Measurements from ENCODE around the gene CADM2. TPM values are rescaled to one million over a fixed set of nuclear protein-coding genes. Genes with fewer than 3 reads are reported as not detected.

The CADM2 gene
- total RNA-seq, 1 experiment from 2014 or later: 10.9 TPM

GRCh38 chr3:85571835-85572234 lies 613.0 kb downstream of the CADM2 start:
- H3K18ac ChIP-seq (ENCODE audit: insufficient read length, low read depth, low read length): no peak overlapping the region
- H4K91ac ChIP-seq (ENCODE audit: insufficient read length, low read depth, low read length): no peak overlapping the region
- DNase-seq: no peak
- Mint-ChIP-seq H3K36me3 (ENCODE audit: insufficient read depth in 1 of 3, low read depth in 3 of 3) (no peaks in the 10 kb centered on the region; a peak in 1 of 7 replicates), H3K9me3 (no peaks in the 10 kb centered on the region), H3K27ac (no peak overlapping the region), H3K27me3 (ENCODE audit: low read depth) (no peaks in the 10 kb centered on the region), H3K4me1 (peaks cover 7% of the 10 kb centered on the region in 2 experiments), H3K4me3 (no peak overlapping the region)
- H2BK120ac ChIP-seq (ENCODE audit: low read depth, low read length, poor library complexity, severe bottlenecking): no peak overlapping the region
- no peak overlapping the region for H2BK12ac ChIP-seq (ENCODE audit: insufficient read length, low read depth, low read length)
- no peaks in the 10 kb centered on the region for H4K20me1 ChIP-seq (ENCODE audit: control insufficient read depth, insufficient read depth, insufficient read length)
- TF ChIP-seq, protein P1, sequence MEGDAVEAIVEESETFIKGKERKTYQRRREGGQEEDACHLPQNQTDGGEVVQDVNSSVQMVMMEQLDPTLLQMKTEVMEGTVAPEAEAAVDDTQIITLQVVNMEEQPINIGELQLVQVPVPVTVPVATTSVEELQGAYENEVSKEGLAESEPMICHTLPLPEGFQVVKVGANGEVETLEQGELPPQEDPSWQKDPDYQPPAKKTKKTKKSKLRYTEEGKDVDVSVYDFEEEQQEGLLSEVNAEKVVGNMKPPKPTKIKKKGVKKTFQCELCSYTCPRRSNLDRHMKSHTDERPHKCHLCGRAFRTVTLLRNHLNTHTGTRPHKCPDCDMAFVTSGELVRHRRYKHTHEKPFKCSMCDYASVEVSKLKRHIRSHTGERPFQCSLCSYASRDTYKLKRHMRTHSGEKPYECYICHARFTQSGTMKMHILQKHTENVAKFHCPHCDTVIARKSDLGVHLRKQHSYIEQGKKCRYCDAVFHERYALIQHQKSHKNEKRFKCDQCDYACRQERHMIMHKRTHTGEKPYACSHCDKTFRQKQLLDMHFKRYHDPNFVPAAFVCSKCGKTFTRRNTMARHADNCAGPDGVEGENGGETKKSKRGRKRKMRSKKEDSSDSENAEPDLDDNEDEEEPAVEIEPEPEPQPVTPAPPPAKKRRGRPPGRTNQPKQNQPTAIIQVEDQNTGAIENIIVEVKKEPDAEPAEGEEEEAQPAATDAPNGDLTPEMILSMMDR (conservative IDR thresholded peaks at IDR 0.05): no peak
- H3K79me2 ChIP-seq (ENCODE audit: insufficient read depth, low read length): no peaks in the 10 kb centered on the region
- H4K8ac ChIP-seq (replicated peaks; ENCODE audit: insufficient read length, low read depth, low read length): no peak overlapping the region
- no peak overlapping the region for H3K23ac ChIP-seq (ENCODE audit: insufficient read length, low read depth, low read length)
- H3K27me3 ChIP-seq (ENCODE audit: insufficient read depth, low read length): no peaks in the 10 kb centered on the region
- H2AK5ac ChIP-seq (ENCODE audit: insufficient read length, low read length): no peak overlapping the region
- H4K5ac ChIP-seq (ENCODE audit: insufficient read length, low read depth, low read length): no peak overlapping the region
- H3K14ac ChIP-seq (ENCODE audit: insufficient read depth, low read length): no peak overlapping the region
- no peak overlapping the region for H3T11ph ChIP-seq (ENCODE audit: low read length)
- no peak overlapping the region for H2AFZ ChIP-seq (ENCODE audit: low read length)
- H3K27ac ChIP-seq (ENCODE audit: insufficient read length, low read depth, low read length): no peak overlapping the region
- H2BK15ac ChIP-seq (ENCODE audit: low read depth, low read length): no peak overlapping the region
- no peaks in the 10 kb centered on the region for H3K23me2 ChIP-seq (ENCODE audit: insufficient read length, low read depth, low read length, poor library complexity, severe bottlenecking)
- H3K4me2 ChIP-seq (ENCODE audit: insufficient read depth, insufficient read length, low read length): no peak overlapping the region
- no peaks in the 10 kb centered on the region for H3K9me3 ChIP-seq (ENCODE audit: control insufficient read depth, low read depth, low read length)
- H2BK20ac ChIP-seq (ENCODE audit: low read depth, low read length, poor library complexity, severe bottlenecking): no peak overlapping the region
- H3K4me1 ChIP-seq (ENCODE audit: insufficient read depth, low read length): no peaks in the 10 kb centered on the region
- H2BK5ac ChIP-seq (ENCODE audit: insufficient read length, low read length): no peak overlapping the region
- H3K56ac ChIP-seq (ENCODE audit: insufficient read length, low read depth, low read length): no peak overlapping the region
- no CpG with 5 or more reads among the region's 6 CpGs for WGBS (ENCODE audit: extremely low coverage, insufficient read length, low lambda C conversion rate)
- no peaks in the 10 kb centered on the region for H3K79me1 ChIP-seq (ENCODE audit: insufficient read depth, low read depth, low read length, poor library complexity, severe bottlenecking)
- H3K9ac ChIP-seq (ENCODE audit: extremely low read depth, insufficient read length, low read length): no peak overlapping the region
- no peak overlapping the region for H3K4ac ChIP-seq (ENCODE audit: low read depth, low read length)

Data from H9 (cell line).